Muscle of leg (tissue), 11 donors: ENCODE results near the gene ZNF134. TPM values are rescaled to one million over a fixed set of nuclear protein-coding genes. Genes with fewer than 3 reads are reported as not detected.
A peak's percentile ranks its signal among the peaks of the same experiment; 100 is the strongest.

Experiments
- DNase-seq: peaks from one replicate; pipeline ENCODE4 v3.0.0; 2013
- H3K27ac ChIP-seq: one replicate; pipeline ENCODE4 v1.5.1; 2013; ENCODE audit warnings: mild to moderate bottlenecking, low read length, control low read depth
- H3K27me3 ChIP-seq: one replicate; pipeline ENCODE4 v1.6.1; 2013; ENCODE audit warnings: low read length; ENCODE audit not compliant: control insufficient read depth, insufficient read depth
- H3K36me3 ChIP-seq: one replicate; pipeline ENCODE4 v1.6.1; 2013; ENCODE audit warnings: low read length; ENCODE audit not compliant: control insufficient read depth, insufficient read depth
- H3K4me1 ChIP-seq: one replicate; pipeline ENCODE4 v1.6.1; 2013; ENCODE audit warnings: low read length; ENCODE audit not compliant: control insufficient read depth, insufficient read depth
- H3K4me3 ChIP-seq: one replicate; pipeline ENCODE4 v1.5.1; 2013; ENCODE audit warnings: low read length, control low read depth
- H3K9me3 ChIP-seq: replicated peaks from 2 replicates; pipeline ENCODE4 v1.6.1; 2013; ENCODE audit warnings: low read depth, low read length; ENCODE audit not compliant: control insufficient read depth
- WGBS: methylation state at CpG from one replicate; pipeline ENCODE4 v1.1.5; 2013; ENCODE audit warnings: missing lambda C conversion rate; ENCODE audit not compliant: insufficient coverage; 5-methylcytosine and 5-hydroxymethylcytosine counted together
- polyA plus RNA-seq, 8 donors: library from polyadenylated mRNA; unstranded; fragments of 120-200 nt; gene quantifications; one replicate each; pipeline versions ENCODE4 v1.2.1 to v1.2.3, GENCODE V29; 2013; ENCODE audit warnings: inconsistent platforms in 1 of 8, low replicate concordance in 1 of 8; ENCODE audit not compliant: insufficient read length in 8 of 8, insufficient read depth in 1 of 8
- total RNA-seq: library from RNA; stranded (reverse); fragments of 120-200 nt; gene quantifications from one replicate; pipeline ENCODE4 v1.2.4, GENCODE V29; 2013

The ZNF134 gene
- total and polyA plus RNA-seq, 9 donors, result 10.0 to 17.2 (median 13.2) TPM

GRCh38 chr19:57583521-57584416 is 30.3 kb upstream of the ZNF134 start, which contains the start of gene ZIK1:
Gene ZIK1, plus strand, starts transcription at chr19:57584145. Its CDS starts 212 bp downstream, at chr19:57584357.
- under 1% methylated on average over 69 of the region's 76 CpGs for WGBS
- Histone ChIP-seq H3K36me3 (peaks cover 24% of the 10 kb centered on the region), H3K27me3 (peaks cover 3% of the 10 kb centered on the region), H3K9me3 (peaks cover 41% of the 10 kb centered on the region), H3K4me3 (peak within 1 kb of the TSS; percentile 71), H3K4me1 (peaks cover 15% of the 10 kb centered on the region), H3K27ac (peak within 1 kb of the TSS; percentile 84)
- peak; percentile 98 for DNase-seq

- H3K4me3 ChIP-seq, result no peak overlapping the region
- peaks cover 3% of the 10 kb centered on the region for H3K27me3 ChIP-seq
- peaks cover 55% of the 10 kb centered on the region for H3K36me3 ChIP-seq
- peaks cover 76% of the 10 kb centered on the region for H3K9me3 ChIP-seq
- no peak overlapping the region for H3K27ac ChIP-seq
- 100% methylated on average over 1 of the region's 1 CpG for WGBS
- H3K4me1 ChIP-seq, result peaks cover 15% of the 10 kb centered on the region
- no peak for DNase-seq
Observed at GRCh38 chr19:57587529-57587928, 26.5 kb upstream of the ZNF134 start.

- Histone ChIP-seq H3K9me3 (peaks cover 10% of the 10 kb centered on the region), H3K4me1 (peaks cover 10% of the 10 kb centered on the region), H3K36me3 (peaks cover 6% of the 10 kb centered on the region), H3K27ac (no peak overlapping the region), H3K27me3 (no peaks in the 10 kb centered on the region), H3K4me3 (peak overlapping the region; percentile 92)
- no peak for DNase-seq
- 0% methylated on average over 2 of the region's 8 CpGs for WGBS
Observed at GRCh38 chr19:57599377-57599760, 14.7 kb upstream of the ZNF134 start.

- Histone ChIP-seq H3K27me3 (no peaks in the 10 kb centered on the region), H3K36me3 (peaks cover 11% of the 10 kb centered on the region), H3K4me1 (peaks cover 10% of the 10 kb centered on the region), H3K4me3 (peak within 1 kb of the TSS; percentile 92), H3K27ac (no peak within 1 kb of the TSS), H3K9me3 (peaks cover 9% of the 10 kb centered on the region)
- under 1% methylated on average over 52 of the region's 53 CpGs for WGBS
- DNase-seq, result peak; percentile 97
Observed at GRCh38 chr19:57599761-57600383, 14.2 kb upstream of the ZNF134 start, which contains the start of gene ZNF530. Gene ZNF530, plus strand, starts transcription at chr19:57599885. Its CDS starts 4,461 bp downstream, at chr19:57604346.

GRCh38 chr19:57606931-57607330 is 7.1 kb upstream of the ZNF134 start:
- Histone ChIP-seq H3K36me3 (peaks cover 41% of the 10 kb centered on the region), H3K4me1 (no peaks in the 10 kb centered on the region), H3K9me3 (peaks cover 49% of the 10 kb centered on the region), H3K4me3 (no peak overlapping the region), H3K27me3 (no peaks in the 10 kb centered on the region), H3K27ac (no peak overlapping the region)
- no CpG with 5 or more reads among the region's 5 CpGs for WGBS
- DNase-seq, result no peak

GRCh38 chr19:57611113-57611512 is 2.9 kb upstream of the ZNF134 start:
- no peak for DNase-seq
- peaks cover 6% of the 10 kb centered on the region for H3K4me1 ChIP-seq
- peaks cover 48% of the 10 kb centered on the region for H3K9me3 ChIP-seq
- H3K4me3 ChIP-seq, result no peak overlapping the region
- H3K36me3 ChIP-seq, result peaks cover 30% of the 10 kb centered on the region
- H3K27ac ChIP-seq, result no peak overlapping the region
- 88% methylated on average over 1 of the region's 4 CpGs for WGBS
- H3K27me3 ChIP-seq, result no peaks in the 10 kb centered on the region

GRCh38 chr19:57615346-57615745 is 1.3 kb downstream of the ZNF134 start:
- Histone ChIP-seq H3K36me3 (peaks cover 50% of the 10 kb centered on the region), H3K27ac (no peak overlapping the region), H3K4me3 (no peak overlapping the region), H3K9me3 (peaks cover 67% of the 10 kb centered on the region), H3K4me1 (peaks cover 6% of the 10 kb centered on the region), H3K27me3 (no peaks in the 10 kb centered on the region)
- DNase-seq, result no peak
- WGBS, result 90% methylated on average over 2 of the region's 3 CpGs

- no peak overlapping the region for H3K4me3 ChIP-seq
- DNase-seq, result no peak
- WGBS, result 100% methylated on average over 2 of the region's 10 CpGs
- peaks cover 92% of the 10 kb centered on the region for H3K9me3 ChIP-seq
- no peaks in the 10 kb centered on the region for H3K4me1 ChIP-seq
- H3K27ac ChIP-seq, result no peak overlapping the region
- H3K27me3 ChIP-seq, result no peaks in the 10 kb centered on the region
- peaks cover 78% of the 10 kb centered on the region for H3K36me3 ChIP-seq
Observed at GRCh38 chr19:57620673-57621348, 6.8 kb downstream of the ZNF134 start.

- Histone ChIP-seq H3K4me3 (no peak overlapping the region), H3K27ac (no peak overlapping the region), H3K27me3 (no peaks in the 10 kb centered on the region), H3K36me3 (peaks cover 57% of the 10 kb centered on the region), H3K9me3 (peaks cover 83% of the 10 kb centered on the region), H3K4me1 (no peaks in the 10 kb centered on the region)
- no peak for DNase-seq
Observed at GRCh38 chr19:57623091-57623490, 9.0 kb downstream of the ZNF134 start.
